ENCODE results near the gene ANTXR1.

DNA sequence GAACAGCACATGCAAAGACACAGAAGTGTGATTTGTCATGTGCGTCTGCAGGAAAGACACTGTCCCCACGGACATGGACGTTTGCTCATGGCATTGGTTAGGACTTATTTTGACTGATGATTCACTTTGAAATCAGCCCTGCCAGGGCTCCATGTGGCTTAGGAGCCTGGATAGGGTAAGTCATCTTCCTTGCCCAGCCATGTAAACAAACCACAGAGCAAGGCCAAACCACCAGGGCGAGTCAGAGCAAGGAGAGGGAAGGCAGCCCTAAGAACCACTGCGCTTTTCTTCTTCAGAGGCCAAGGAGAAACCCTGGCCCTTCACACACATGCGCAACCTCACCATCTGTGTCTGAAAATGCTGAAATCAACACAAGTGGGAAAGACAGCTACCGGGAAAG is 285.3 kb downstream of the ANTXR1 start:
- TF ChIP-seq POLR2A (IDR thresholded peaks at IDR 0.05) (no peak), POLR2AphosphoS5 (IDR thresholded peaks at IDR 0.05) (no peak)
- TF ChIP-seq, protein P1, sequence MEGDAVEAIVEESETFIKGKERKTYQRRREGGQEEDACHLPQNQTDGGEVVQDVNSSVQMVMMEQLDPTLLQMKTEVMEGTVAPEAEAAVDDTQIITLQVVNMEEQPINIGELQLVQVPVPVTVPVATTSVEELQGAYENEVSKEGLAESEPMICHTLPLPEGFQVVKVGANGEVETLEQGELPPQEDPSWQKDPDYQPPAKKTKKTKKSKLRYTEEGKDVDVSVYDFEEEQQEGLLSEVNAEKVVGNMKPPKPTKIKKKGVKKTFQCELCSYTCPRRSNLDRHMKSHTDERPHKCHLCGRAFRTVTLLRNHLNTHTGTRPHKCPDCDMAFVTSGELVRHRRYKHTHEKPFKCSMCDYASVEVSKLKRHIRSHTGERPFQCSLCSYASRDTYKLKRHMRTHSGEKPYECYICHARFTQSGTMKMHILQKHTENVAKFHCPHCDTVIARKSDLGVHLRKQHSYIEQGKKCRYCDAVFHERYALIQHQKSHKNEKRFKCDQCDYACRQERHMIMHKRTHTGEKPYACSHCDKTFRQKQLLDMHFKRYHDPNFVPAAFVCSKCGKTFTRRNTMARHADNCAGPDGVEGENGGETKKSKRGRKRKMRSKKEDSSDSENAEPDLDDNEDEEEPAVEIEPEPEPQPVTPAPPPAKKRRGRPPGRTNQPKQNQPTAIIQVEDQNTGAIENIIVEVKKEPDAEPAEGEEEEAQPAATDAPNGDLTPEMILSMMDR (IDR thresholded peaks at IDR 0.05), result no peak
